HepG2 (cell line): Measurements from ENCODE around the gene DZANK1. TPM values are rescaled to one million over a fixed set of nuclear protein-coding genes. Genes with fewer than 3 reads are reported as not detected.

ENCODE experiments used
- AGO2 ChIP-seq: fragments of 200-400 bp; formaldehyde crosslinking; optimal IDR thresholded peaks from 2 replicates; pipeline ENCODE3; 2017; ENCODE audit warnings: mild to moderate bottlenecking, low read depth, low read length, moderate library complexity
- ATF7 ChIP-seq, 2 experiments: fragments of 450-650 bp in 1 of 2; sonication (generic) in 1 of 2; formaldehyde crosslinking in 1 of 2; IDR thresholded peaks; 2 replicates each; pipeline versions ENCODE4 v1.4.0 to v1.6.1; 2016 to 2020; ENCODE audit warnings: antibody characterized with exemption in 1 of 2, mild to moderate bottlenecking in 1 of 2, missing genetic modification reagents in 1 of 2
- BORCS8-MEF2B ChIP-seq: sonication (generic); formaldehyde crosslinking; IDR thresholded peaks from 2 replicates; pipeline ENCODE4 v1.8.0; 2022; ENCODE audit warnings: mild to moderate bottlenecking, missing genetic modification reagents
- CREM ChIP-seq, 2 experiments: sonication (generic) in 1 of 2; formaldehyde crosslinking in 1 of 2; IDR thresholded peaks; 2 replicates each; pipeline versions ENCODE4 v1.4.0 to v1.6.1; 2016 to 2020; ENCODE audit warnings: antibody characterized with exemption in 1 of 2, mild to moderate bottlenecking in 1 of 2, missing genetic modification reagents in 1 of 2
- IRX3 ChIP-seq: sonication (generic); formaldehyde crosslinking; IDR thresholded peaks from 2 replicates; pipeline ENCODE4 v1.8.1; 2023; ENCODE audit warnings: mild to moderate bottlenecking, low read depth, missing genetic modification reagents, borderline replicate concordance
- MEIS2 ChIP-seq: sonication (generic); formaldehyde crosslinking; IDR thresholded peaks from 2 replicates; pipeline ENCODE4 v1.9.0; 2021; ENCODE audit warnings: mild to moderate bottlenecking, missing genetic modification reagents
- NCOA5 ChIP-seq: sonication (generic); formaldehyde crosslinking; IDR thresholded peaks from 2 replicates; pipeline ENCODE4 v1.4.0; 2020; ENCODE audit warnings: missing genetic modification reagents
- NFKB2 ChIP-seq: sonication (generic); formaldehyde crosslinking; IDR thresholded peaks from 2 replicates; pipeline ENCODE4 v1.4.0; 2020; ENCODE audit warnings: missing genetic modification reagents, borderline replicate concordance
- SIN3B ChIP-seq: fragments of 150-350 bp; IDR thresholded peaks from 2 replicates; pipeline ENCODE4 v1.6.1; 2014; ENCODE audit warnings: low read length
- TAF15 ChIP-seq: fragments of 200-400 bp; formaldehyde crosslinking; IDR thresholded peaks from one replicate; pipeline ENCODE4 v1.6.1; 2018; ENCODE audit warnings: mild to moderate bottlenecking, low read depth, low read length; ENCODE audit not compliant: poor library complexity, severe bottlenecking
- ZFAT ChIP-seq: sonication (generic); formaldehyde crosslinking; conservative IDR thresholded peaks from 2 replicates; pipeline ENCODE4 v1.8.1; 2023; ENCODE audit warnings: missing genetic modification reagents, inconsistent platforms
- ZNF225 ChIP-seq: sonication (generic); formaldehyde crosslinking; IDR thresholded peaks from 2 replicates; pipeline ENCODE4 v1.4.0; 2020; ENCODE audit warnings: mild to moderate bottlenecking, missing genetic modification reagents
- ZNF550 ChIP-seq: sonication (generic); formaldehyde crosslinking; IDR thresholded peaks from 2 replicates; pipeline ENCODE4 v1.4.0; 2020; ENCODE audit warnings: mild to moderate bottlenecking, missing genetic modification reagents, borderline replicate concordance
- ZNF672 ChIP-seq: sonication (generic); formaldehyde crosslinking; IDR thresholded peaks from 2 replicates; pipeline ENCODE4 v1.8.1; 2022; ENCODE audit warnings: missing genetic modification reagents
- polyA plus RNA-seq, 8 experiments: library from polyadenylated mRNA; depleted of rRNA in 3 of 8; stranded (reverse) in 7 of 8; unstranded in 1 of 8; fragments of >200 nt; fragmentation: Illumina TruSeq in 4 of 8; extraction: Trizol in 4 of 8; gene quantifications; 2 replicates each; pipeline versions ENCODE4 v1.2.1 to v1.2.3, GENCODE V29; 2011 to 2016; ENCODE audit warnings: low read depth in 4 of 8, missing spikeins in 1 of 8, mixed read lengths in 1 of 8; ENCODE audit not compliant: insufficient read depth in 1 of 8
- total RNA-seq, 5 experiments: library from RNA; depleted of rRNA; stranded (reverse); fragments of >200 nt; fragmentation: Illumina TruSeq; extraction: Trizol; gene quantifications; 2 replicates each; pipeline ENCODE4 v1.2.3, GENCODE V29; 2016; ENCODE audit warnings: low read depth in 1 of 5
- TF ChIP-seq, protein P1 (sequence below): sonication (generic); formaldehyde crosslinking; IDR thresholded peaks from 2 replicates; pipeline ENCODE4 v1.5.0; 2020; ENCODE audit warnings: missing genetic modification reagents, mild to moderate bottlenecking, borderline replicate concordance
- TF ChIP-seq, protein P2 (sequence below): sonication (generic); formaldehyde crosslinking; IDR thresholded peaks from 2 replicates; pipeline ENCODE4 v1.8.0; 2022; ENCODE audit warnings: mild to moderate bottlenecking, missing genetic modification reagents, borderline replicate concordance
- TF ChIP-seq, protein P3 (sequence below): sonication (generic); formaldehyde crosslinking; IDR thresholded peaks from 2 replicates; pipeline ENCODE4 v1.5.0; 2020; ENCODE audit warnings: missing genetic modification reagents
- TF ChIP-seq, protein P4 (sequence below): sonication (generic); formaldehyde crosslinking; IDR thresholded peaks from 2 replicates; pipeline ENCODE4 v1.5.0; 2020; ENCODE audit warnings: mild to moderate bottlenecking, missing genetic modification reagents, borderline replicate concordance

Gene DZANK1
- total and polyA plus RNA-seq, 2 of the 13 experiments (the other 11 are each of a cell fraction or from before 2014, with no cell fraction given) = 1.6 to 3.2 TPM

DNA sequence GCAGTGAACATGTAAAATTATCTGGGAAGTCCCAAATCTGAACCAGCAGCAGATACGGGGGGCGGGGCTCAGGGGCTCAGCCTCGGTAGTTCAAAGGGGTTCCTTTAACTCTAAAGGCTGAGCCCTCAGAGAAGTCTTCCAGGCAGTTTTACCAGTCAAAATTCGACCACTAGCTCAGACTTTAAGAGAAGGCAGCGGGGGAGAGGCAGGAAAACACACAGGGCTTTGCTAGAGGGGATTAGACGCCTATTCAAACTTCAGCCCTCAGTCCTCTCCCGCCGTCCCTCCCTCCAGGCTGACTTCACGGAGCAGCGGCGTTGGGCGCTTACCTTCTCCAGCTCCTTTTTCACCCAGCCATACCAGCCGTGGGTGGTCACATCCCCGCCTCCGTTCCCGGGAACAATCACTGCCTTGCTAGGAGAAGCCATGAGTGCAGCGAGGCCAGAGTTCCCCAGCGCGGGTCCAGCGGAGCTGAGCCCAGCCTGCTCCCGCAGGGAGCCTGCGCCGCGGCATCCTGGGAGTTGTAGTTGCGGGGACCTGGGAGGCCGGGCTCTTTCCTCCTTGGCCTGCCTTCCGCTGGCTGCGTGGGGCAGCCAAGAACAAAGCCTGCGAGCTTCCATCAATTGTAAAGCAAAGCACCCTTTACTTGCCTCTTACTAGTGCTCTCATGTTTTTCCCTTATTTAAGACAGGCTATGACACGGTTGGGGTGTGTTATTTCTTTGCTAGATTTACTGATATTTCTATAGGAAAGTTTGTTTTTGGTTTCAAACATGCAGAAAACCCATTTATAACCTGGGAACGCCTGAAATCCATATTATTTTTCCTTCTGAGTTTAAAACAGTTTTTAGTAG, 30.1 kb upstream of the DZANK1 start, which contains the start of gene RBBP9 (continued):
- no peak for TF ChIP-seq ZNF672 (CRISPR knock-in tag)
- peak; percentile 96; the same call in 1 of the 2 replicates for TF ChIP-seq NFKB2 (CRISPR knock-in tag)
- peak; percentile 90 for TF ChIP-seq BORCS8-MEF2B (CRISPR knock-in tag)
- TF ChIP-seq AGO2 = peak; percentile 23
- TF ChIP-seq ZNF550 (CRISPR knock-in tag) = 0 out of 2 replicates have a peak, but pooled peaks have one; percentile 35
- TF ChIP-seq, protein P1, sequence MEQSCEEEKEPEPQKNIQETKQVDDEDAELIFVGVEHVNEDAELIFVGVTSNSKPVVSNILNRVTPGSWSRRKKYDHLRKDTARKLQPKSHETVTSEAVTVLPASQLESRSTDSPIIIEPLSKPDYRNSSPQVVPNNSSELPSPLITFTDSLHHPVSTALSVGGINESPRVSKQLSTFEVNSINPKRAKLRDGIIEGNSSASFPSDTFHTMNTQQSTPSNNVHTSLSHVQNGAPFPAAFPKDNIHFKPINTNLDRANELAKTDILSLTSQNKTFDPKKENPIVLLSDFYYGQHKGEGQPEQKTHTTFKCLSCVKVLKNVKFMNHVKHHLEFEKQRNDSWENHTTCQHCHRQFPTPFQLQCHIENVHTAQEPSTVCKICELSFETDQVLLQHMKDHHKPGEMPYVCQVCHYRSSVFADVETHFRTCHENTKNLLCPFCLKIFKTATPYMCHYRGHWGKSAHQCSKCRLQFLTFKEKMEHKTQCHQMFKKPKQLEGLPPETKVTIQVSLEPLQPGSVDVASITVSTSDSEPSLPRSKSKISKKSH (CRISPR knock-in tag) = peak; percentile 90
- TF ChIP-seq SIN3B = peak; percentile 75; the same call in 1 of the 2 replicates
- no peak for TF ChIP-seq ZFAT
- TF ChIP-seq, protein P2, sequence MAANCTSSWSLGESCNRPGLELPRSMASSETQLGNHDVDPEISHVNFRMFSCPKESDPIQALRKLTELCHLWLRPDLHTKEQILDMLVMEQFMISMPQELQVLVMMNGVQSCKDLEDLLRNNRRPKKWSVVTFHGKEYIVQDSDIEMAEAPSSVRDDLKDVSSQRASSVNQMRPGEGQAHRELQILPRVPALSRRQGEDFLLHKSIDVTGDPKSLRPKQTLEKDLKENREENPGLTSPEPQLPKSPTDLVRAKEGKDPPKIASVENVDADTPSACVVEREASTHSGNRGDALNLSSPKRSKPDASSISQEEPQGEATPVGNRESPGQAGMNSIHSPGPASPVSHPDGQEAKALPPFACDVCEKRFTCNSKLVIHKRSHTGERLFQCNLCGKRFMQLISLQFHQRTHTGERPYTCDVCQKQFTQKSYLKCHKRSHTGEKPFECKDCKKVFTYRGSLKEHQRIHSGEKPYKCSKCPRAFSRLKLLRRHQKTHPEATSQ (CRISPR knock-in tag) = peak; percentile 16; the same call in 1 of the 2 replicates
- peak; percentile 65 for TF ChIP-seq TAF15
- TF ChIP-seq, protein P3, sequence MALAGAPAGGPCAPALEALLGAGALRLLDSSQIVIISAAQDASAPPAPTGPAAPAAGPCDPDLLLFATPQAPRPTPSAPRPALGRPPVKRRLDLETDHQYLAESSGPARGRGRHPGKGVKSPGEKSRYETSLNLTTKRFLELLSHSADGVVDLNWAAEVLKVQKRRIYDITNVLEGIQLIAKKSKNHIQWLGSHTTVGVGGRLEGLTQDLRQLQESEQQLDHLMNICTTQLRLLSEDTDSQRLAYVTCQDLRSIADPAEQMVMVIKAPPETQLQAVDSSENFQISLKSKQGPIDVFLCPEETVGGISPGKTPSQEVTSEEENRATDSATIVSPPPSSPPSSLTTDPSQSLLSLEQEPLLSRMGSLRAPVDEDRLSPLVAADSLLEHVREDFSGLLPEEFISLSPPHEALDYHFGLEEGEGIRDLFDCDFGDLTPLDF = peak; percentile 87
- TF ChIP-seq MEIS2 (CRISPR knock-in tag) = peak; percentile 89
- TF ChIP-seq ZNF225 (CRISPR knock-in tag) = peak; percentile 90; the same call in 1 of the 2 replicates
- no peak for TF ChIP-seq NCOA5 (CRISPR knock-in tag)
- TF ChIP-seq, protein P4, sequence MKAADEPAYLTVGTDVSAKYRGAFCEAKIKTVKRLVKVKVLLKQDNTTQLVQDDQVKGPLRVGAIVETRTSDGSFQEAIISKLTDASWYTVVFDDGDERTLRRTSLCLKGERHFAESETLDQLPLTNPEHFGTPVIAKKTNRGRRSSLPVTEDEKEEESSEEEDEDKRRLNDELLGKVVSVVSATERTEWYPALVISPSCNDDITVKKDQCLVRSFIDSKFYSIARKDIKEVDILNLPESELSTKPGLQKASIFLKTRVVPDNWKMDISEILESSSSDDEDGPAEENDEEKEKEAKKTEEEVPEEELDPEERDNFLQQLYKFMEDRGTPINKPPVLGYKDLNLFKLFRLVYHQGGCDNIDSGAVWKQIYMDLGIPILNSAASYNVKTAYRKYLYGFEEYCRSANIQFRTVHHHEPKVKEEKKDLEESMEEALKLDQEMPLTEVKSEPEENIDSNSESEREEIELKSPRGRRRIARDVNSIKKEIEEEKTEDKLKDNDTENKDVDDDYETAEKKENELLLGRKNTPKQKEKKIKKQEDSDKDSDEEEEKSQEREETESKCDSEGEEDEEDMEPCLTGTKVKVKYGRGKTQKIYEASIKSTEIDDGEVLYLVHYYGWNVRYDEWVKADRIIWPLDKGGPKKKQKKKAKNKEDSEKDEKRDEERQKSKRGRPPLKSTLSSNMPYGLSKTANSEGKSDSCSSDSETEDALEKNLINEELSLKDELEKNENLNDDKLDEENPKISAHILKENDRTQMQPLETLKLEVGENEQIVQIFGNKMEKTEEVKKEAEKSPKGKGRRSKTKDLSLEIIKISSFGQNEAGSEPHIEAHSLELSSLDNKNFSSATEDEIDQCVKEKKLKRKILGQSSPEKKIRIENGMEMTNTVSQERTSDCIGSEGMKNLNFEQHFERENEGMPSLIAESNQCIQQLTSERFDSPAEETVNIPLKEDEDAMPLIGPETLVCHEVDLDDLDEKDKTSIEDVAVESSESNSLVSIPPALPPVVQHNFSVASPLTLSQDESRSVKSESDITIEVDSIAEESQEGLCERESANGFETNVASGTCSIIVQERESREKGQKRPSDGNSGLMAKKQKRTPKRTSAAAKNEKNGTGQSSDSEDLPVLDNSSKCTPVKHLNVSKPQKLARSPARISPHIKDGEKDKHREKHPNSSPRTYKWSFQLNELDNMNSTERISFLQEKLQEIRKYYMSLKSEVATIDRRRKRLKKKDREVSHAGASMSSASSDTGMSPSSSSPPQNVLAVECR = peak; percentile 97
- TF ChIP-seq IRX3 = no peak; the same call in 1 of the 2 replicates
- no peak for TF ChIP-seq ATF7 (IDR thresholded peaks at IDR 0.05)
- TF ChIP-seq ATF7 (CRISPR knock-in tag; IDR thresholded peaks at IDR 0.05) = no peak
- TF ChIP-seq CREM (IDR thresholded peaks at IDR 0.05) = peak; percentile 92
- no peak for TF ChIP-seq CREM (CRISPR knock-in tag; IDR thresholded peaks at IDR 0.05)
